Fibroblast of villous mesenchyme (primary cell): ENCODE measurements around the gene FGR. TPM values are rescaled to one million over a fixed set of nuclear protein-coding genes. Genes with fewer than 3 reads are reported as not detected.

Experiments used
- DNase-seq: peaks from one replicate; pipeline ENCODE4 v3.0.0-alpha.2; 2010; ENCODE audit warnings: low read depth
- H3K4me3 ChIP-seq: 2 replicates; pipeline ENCODE4 v1.5.1; 2011; ENCODE audit warnings: low read depth, mild to moderate bottlenecking, low read length
- total RNA-seq: library from RNA; depleted of rRNA; stranded (reverse); fragments of >200 nt; gene quantifications from 2 replicates; pipeline ENCODE4 v1.2.3, GENCODE V29; 2012
- TF ChIP-seq, protein P1 (sequence below): IDR thresholded peaks from 2 replicates; pipeline ENCODE4 v1.5.1; 2012; ENCODE audit warnings: low read depth, mild to moderate bottlenecking, low read length; ENCODE audit not compliant: insufficient read depth

Gene FGR
- total RNA-seq, 1 donor: not detected

DNA sequence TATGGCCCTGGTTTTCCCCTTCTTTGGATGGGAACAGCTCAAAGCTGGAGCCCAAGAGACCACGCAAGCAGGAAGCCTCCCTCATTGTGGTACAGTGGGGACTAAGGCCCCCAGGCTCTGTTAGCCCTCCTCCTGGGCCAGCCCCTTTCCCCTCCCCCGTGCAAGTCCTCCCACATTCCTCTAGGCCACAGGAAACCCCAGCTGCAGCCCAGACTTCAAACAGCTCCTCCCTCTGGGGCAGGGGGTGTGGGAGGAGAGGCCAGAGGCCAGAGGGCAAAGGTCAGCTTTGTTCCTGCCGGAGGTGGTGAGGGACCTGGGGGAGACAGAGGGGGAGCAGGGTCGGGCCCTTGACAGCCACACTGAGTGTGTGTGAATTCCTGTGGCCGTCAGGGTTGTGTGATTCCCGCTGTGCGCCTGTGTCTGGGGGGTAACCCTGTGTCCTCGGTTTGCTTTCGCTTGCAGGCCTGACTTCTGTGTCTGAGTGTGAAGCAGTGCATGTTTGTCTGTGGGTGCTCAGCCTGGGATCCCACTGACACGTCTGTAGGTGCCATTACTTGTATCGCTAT, 27.7 kb downstream of the FGR start:
- peak; percentile 62 for DNase-seq
- TF ChIP-seq, protein P1, sequence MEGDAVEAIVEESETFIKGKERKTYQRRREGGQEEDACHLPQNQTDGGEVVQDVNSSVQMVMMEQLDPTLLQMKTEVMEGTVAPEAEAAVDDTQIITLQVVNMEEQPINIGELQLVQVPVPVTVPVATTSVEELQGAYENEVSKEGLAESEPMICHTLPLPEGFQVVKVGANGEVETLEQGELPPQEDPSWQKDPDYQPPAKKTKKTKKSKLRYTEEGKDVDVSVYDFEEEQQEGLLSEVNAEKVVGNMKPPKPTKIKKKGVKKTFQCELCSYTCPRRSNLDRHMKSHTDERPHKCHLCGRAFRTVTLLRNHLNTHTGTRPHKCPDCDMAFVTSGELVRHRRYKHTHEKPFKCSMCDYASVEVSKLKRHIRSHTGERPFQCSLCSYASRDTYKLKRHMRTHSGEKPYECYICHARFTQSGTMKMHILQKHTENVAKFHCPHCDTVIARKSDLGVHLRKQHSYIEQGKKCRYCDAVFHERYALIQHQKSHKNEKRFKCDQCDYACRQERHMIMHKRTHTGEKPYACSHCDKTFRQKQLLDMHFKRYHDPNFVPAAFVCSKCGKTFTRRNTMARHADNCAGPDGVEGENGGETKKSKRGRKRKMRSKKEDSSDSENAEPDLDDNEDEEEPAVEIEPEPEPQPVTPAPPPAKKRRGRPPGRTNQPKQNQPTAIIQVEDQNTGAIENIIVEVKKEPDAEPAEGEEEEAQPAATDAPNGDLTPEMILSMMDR: no peak
- no peak overlapping the region for H3K4me3 ChIP-seq

DNA sequence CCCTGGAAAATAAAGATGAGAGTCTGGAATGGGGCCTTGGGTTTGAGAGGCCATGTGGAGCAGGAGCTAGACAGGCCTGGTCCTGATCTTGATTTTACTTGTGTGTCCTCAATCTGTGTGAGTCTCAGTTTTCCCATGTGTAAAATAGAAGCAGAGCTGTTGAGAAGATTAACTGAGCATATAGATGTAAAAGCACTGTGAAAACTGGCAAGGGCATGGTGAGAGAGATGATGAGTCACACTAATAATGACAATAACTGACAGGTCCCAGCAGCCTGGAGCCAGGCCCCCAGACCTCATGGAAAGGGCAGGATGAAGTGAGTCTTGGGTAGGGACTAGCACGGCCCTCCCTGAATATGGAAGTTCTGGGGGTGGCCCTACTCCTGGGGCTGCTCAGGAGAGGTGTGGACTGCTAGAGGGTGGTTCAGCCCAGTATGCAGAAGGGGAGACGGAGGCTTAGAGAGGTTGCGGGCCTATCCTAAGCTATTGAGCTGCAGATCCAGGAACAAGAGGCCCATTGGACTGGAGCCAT, 28.2 kb downstream of the FGR start:
- TF ChIP-seq, protein P1: no peak
- DNase-seq: peak; percentile 31

DNA sequence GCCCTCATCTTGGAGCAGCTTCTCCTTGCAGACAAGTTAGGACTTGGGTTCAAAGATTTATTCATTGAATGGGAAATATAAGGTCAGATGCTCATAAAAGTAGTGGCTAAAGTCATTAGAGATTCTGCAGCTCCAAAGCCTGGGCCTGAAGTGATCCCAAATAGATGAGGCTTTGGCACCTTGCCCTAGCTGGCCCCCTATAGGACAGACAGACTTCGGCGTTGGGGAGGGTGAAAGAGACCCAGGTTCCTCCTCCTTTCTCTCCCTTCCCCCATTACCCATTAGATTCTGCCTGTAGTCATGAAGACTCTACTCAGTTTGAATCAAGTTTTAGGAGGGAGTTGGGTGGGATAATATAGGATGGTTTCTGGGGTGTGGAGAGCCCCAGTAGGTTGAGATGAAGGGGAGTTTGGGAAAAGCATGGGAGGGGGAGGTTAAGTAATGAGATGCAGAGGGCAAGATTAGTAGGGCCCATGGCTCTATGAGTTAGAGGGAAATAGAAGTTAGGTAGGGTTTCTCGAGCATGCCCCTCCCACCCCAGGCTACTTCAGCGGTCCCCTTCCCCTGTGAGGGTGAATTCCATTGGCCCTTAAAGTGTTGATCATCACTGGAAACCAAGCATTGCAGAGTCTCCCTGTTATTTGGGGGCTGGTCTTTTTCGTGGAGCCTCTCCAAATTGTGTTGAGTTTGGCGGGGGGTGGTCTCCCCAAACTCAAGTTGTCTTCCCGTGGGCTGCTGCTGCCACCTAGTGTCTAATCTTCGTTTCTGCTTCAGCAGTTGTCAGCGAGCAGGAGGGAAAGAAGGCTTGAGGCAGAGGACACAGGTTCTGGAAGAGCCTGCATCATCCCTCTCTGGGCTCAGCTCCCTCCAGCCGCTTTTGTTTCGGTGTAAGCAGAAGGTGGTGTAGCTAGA, 28.9 kb downstream of the FGR start:
- H3K4me3 ChIP-seq: no peak overlapping the region
- TF ChIP-seq, protein P1: peak; percentile 84
- DNase-seq: peak; percentile 71

More for the DNA sequence above, 28.2 kb downstream of the FGR start:
- no peak overlapping the region for H3K4me3 ChIP-seq

DNA sequence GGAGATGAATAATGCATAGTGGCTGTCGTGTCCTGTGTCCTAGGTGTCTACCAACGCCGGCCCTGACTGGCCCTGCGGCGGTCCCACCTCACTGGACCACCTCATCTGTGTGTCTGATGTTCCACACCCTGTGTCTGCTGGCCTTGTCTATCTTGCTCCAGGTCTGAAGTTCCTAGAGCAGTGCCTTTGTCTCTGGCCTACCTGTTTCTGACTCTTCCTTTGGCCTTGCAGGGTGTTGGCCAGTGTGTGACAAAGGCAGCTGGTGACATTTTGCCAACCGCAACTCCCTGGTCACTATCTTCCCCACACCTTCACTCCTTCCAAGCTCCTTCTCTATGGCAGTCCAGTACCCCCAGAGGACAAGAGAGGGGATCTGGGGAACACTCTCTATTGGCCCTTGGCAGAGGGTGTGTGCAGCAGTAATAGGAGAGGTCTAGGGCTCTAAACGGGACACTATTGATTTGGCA, 29.7 kb downstream of the FGR start:
- DNase-seq: no peak
- H3K4me3 ChIP-seq: no peak overlapping the region
- TF ChIP-seq, protein P1: no peak

DNA sequence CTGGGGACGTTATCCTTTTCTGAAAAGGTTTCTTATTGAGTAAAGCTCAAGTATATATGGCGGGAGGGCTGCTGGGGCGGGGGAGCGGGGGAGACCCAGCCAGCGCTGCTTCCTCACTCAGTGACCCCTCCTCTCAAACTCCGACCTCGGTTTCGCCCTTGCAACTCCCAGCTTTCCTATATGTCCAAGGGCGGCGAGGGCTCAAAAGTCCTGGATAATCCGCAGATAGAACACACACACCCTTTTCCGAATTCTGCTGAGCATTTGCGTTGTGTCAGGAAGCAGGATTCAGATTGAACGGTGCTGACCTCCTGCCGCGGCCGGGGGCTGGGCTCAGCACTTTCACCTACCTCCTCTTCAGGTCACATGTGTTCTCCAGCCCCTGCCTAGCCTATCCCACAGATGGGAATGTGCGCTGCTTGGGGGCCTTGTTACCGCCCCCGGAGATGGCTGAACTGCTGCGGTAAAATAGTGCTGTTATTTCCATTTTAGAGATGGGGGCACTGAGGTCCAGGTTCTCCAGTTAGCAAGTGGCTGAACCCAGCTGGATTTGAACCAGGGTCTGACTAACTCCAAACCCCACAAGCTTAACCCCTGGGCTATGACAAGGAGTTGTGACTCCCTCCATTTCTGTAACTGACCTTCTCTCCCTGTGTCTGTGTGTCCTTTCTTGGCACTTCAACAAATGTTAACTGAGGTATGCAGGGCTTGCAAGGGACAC, 30.2 kb downstream of the FGR start:
- TF ChIP-seq, protein P1: no peak
- peak overlapping the region; percentile 99 for H3K4me3 ChIP-seq
- no peak for DNase-seq

DNA sequence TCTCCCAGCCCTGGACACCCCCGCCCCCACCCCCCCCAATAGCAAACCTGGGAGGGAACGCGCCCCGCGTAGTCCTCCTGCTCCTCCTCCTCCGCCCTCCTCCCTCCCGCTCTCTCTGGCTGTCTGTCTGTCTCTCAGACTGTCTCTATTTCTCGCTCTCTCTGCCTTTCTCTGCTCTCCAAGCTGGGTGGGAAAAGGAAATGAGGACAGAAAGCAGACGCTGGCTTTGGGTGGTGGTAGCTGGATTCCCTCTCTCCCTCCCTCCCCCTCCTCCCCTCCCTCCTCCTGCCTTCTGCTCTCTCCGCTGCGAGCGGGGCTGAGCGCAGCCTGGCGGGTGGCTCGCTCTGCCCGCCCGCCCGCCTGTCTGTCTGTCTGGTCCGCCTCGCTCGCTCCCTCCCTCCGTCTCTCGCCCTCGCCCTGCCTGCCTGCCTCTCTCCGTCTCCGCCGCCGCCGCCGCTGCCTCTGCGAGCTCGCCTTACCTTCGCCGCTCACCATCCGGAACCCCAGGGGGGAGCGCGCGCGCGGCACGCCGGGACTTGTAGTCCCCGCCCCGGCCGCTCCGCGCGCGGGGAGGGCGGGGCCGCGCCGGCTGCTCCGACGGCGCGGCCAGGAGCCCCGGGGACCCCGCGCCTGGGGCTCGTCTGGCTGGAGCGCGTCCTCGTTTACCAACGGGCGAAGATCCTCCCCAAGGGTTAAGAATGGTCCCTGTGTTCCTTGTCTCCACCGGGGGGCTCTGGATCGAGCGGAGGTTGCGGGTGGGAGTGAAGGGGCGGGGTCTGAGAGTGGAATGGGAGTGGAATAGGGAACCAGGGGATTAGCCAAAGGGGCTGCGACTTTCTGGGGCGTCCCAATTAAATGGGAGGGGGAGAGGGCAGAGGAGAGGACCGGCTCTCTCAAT, 31.1 kb downstream of the FGR start, which contains the start of gene AHDC1:
AHDC1 (minus strand) TSS at position 464 of the 898 bp plus-strand sequence. CDS start 52,029 bp downstream, outside the sequence.
- peak; percentile 94 for DNase-seq
- TF ChIP-seq, protein P1: no peak
- H3K4me3 ChIP-seq: peak within 1 kb of the TSS; percentile 99
